Stomach (tissue), 9 donors: ENCODE results near the gene TTLL11. TPM values are rescaled to one million over a fixed set of nuclear protein-coding genes. Genes with fewer than 3 reads are reported as not detected.

Source experiments
- DNase-seq, 2 donors: peaks; one replicate each; pipeline versions ENCODE4 v3.0.0 to v3.0.0-alpha.2; 2013 to 2019
- H3K27ac ChIP-seq, 5 donors: fragments of 200-600 bp in 4 of 5; sonication (generic) in 4 of 5; one replicate each; pipeline ENCODE4 v1.5.1; 2013 to 2019; ENCODE audit warnings: mild to moderate bottlenecking in 1 of 5, moderate library complexity in 1 of 5
- H3K27me3 ChIP-seq, 3 donors: fragments of 200-600 bp; sonication (generic); one replicate each; pipeline ENCODE4 v1.5.1; 2017 to 2019; ENCODE audit warnings: mixed run types in 1 of 3
- H3K36me3 ChIP-seq, 4 donors: fragments of 200-600 bp; sonication (generic); 1 replicate in 3 of 4; 2 replicates in 1 of 4; pipeline ENCODE4 v1.5.1; 2016 to 2019
- H3K4me1 ChIP-seq, 4 donors: fragments of 200-600 bp; sonication (generic); one replicate each; pipeline ENCODE4 v1.5.1; 2016 to 2019
- H3K4me3 ChIP-seq, 4 donors: fragments of 200-600 bp; sonication (generic) in 3 of 4; one replicate each; pipeline ENCODE4 v1.5.1; 2016 to 2019; ENCODE audit warnings: mild to moderate bottlenecking in 1 of 4
- H3K9me3 ChIP-seq, 4 donors: fragments of 200-600 bp; sonication (generic); one replicate each; pipeline ENCODE4 v1.5.1; 2016 to 2019
- CTCF ChIP-seq, 7 experiments: fragments of 450-650 bp in 4 of 7; fragments of 200-600 bp in 3 of 7; sonication (generic) in 3 of 7; IDR thresholded peaks; one replicate each; pipeline ENCODE4 v1.5.1; 2016 to 2019; ENCODE audit warnings: antibody characterized with exemption in 7 of 7, control low read depth in 2 of 7, mild to moderate bottlenecking in 1 of 7
- EP300 ChIP-seq: sonication (generic); formaldehyde crosslinking; IDR thresholded peaks from one replicate; pipeline ENCODE4 v1.6.1; 2017; ENCODE audit warnings: antibody characterized with exemption
- POLR2A ChIP-seq, 4 donors: fragments of 450-650 bp; IDR thresholded peaks; one replicate each; pipeline ENCODE4 v1.6.1; 2016; ENCODE audit warnings: antibody characterized with exemption in 4 of 4, control low read depth in 2 of 4, mild to moderate bottlenecking in 1 of 4, moderate library complexity in 1 of 4
- POLR2AphosphoS5 ChIP-seq, 3 donors: sonication (generic); formaldehyde crosslinking; IDR thresholded peaks; one replicate each; pipeline ENCODE4 v1.6.1; 2016; ENCODE audit warnings: antibody characterized with exemption in 3 of 3
- WGBS, 5 donors: extraction: QIAGEN DNeasy Blood & Tissue Kit in 3 of 5; methylation state at CpG; one replicate each; pipeline versions ENCODE4 v1.1.5 to v1.1.7; 2013 to 2018; 5-methylcytosine and 5-hydroxymethylcytosine counted together
- intact Hi-C: fragments of 100-400 bp; cut with DNase I; formaldehyde crosslinking; loops from one replicate; pipeline ENCODE4 v1.15.1; 2023; ENCODE audit warnings: low total_unique reads
- polyA plus RNA-seq, 3 donors: library from polyadenylated mRNA; stranded (reverse); fragments of 200-250 nt; gene quantifications; one replicate each; pipeline ENCODE4 v1.2.3, GENCODE V29; 2013
- total RNA-seq, 5 donors: library from RNA; depleted of rRNA; stranded (reverse); fragments of >200 nt; gene quantifications; one replicate each; pipeline versions ENCODE4 v1.1.0 to v1.2.3, GENCODE V29; 2014 to 2016
- donor health status: healthy with polysubstance abuse.
- donor health status: Bipolar disorder and iron deficiency.
- donor health status: healthy.

Gene TTLL11
- total and polyA plus RNA-seq, 8 donors: 3.6 to 18.2 (median 9.4) TPM

DNA sequence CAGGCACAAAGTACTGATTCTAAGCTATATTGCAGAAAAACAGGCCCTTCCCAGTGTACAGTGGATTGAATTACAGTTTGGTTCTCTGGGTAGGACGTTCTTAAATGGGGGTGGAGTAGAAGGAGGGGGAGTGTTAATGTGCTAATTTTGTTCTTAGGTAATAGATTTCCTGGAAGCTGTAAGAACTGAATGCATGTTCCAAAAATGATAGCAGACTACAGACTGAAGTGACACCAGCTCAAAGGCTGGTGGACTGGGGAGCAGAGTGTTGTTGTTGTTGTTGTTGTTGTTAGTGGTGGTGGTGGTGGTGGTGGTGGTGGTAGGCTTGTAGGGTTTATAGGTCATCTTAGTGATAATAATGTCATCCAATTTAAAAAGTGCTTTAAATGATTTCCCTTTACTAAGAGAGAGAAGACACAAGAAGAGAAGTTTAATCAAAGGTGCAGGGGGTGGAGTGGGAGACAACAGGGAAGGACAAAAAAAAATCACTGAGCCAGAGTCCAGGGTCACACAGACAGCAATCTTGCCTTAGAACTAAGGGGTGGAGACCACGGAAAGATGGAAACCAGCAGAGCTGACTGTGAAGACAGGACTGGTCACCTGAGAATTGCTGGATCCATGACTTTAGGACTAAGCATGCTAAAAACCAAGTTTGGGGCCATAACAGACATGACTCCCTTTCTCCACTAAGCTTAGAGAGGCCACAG, 27.0 kb downstream of the TTLL11 start:
- no peak for DNase-seq
- no peaks in the 10 kb centered on the region for H3K27me3 ChIP-seq
- H3K36me3 ChIP-seq: no peaks in the 10 kb centered on the region
- no peak overlapping the region for H3K4me3 ChIP-seq
- intact Hi-C loops: no loop called here
- 32 to 43% (median 38%) methylated on average over 2 of the region's 2 CpGs for WGBS, 5 donors
- H3K9me3 ChIP-seq: no peaks in the 10 kb centered on the region
- TF ChIP-seq POLR2A (IDR thresholded peaks at IDR 0.05): no peak
- no peak for TF ChIP-seq POLR2AphosphoS5 (IDR thresholded peaks at IDR 0.05)
- TF ChIP-seq EP300: no peak
- no peak for TF ChIP-seq CTCF (IDR thresholded peaks at IDR 0.05)
- H3K4me1 ChIP-seq: peaks cover 0 to 24% (median 11%) of the 10 kb centered on the region in 4 donors
- no peak overlapping the region for H3K27ac ChIP-seq

DNA sequence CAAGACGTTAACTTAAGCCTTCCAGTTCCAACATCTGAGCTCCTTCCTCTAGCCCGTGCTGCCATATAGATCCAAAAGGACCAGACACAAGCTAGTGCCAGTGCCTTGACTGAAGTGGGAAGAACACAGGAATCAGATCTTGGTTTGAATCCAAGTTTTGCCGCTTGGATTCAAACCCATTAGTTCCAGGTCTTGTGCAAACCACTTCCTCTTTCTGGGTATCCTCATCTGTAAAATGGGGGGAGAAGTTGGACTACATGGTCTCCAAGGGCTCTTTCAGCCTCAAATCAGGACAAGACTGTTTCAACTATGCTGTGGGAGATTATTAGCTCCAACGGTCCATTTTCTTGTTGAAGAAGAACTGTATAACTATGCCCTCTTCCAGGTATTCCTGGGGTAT, 32.6 kb downstream of the TTLL11 start:
- intact Hi-C loops: no loop called here
- TF ChIP-seq EP300 (no peak), POLR2AphosphoS5 (IDR thresholded peaks at IDR 0.05) (no peak), CTCF (IDR thresholded peaks at IDR 0.05) (no peak), POLR2A (IDR thresholded peaks at IDR 0.05) (no peak)
- 88 to 96% (median 89%) methylated on average over 4 of the region's 4 CpGs for WGBS, 5 donors

DNA sequence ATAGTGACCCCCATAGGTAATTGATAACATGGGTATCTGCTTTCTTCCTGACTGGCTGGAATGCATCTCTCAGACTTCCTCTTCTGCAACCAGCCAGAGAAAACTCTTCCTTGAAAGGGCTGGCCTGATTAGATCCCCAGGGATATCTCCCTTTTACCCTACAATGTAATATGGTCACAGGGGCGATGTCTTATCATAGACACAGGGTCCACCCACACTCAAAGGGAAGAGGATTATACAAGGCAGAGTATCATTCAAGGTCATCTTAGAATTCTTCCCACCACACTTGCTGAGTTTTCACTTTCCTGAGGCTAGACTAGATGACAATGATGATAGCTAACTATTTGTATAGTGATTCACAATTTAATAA, 33.2 kb downstream of the TTLL11 start:
- 80 to 97% (median 93%) methylated on average over 1 of the region's 1 CpG for WGBS, 5 donors
- H3K27ac ChIP-seq: no peak overlapping the region
- H3K9me3 ChIP-seq: no peaks in the 10 kb centered on the region
- no peaks in the 10 kb centered on the region for H3K27me3 ChIP-seq
- DNase-seq: no peak
- no peaks in the 10 kb centered on the region for H3K36me3 ChIP-seq
- intact Hi-C loops: no loop called here
- no peak overlapping the region for H3K4me3 ChIP-seq
- H3K4me1 ChIP-seq: peaks cover 0 to 8% (median 3%) of the 10 kb centered on the region in 4 donors
- TF ChIP-seq EP300 (no peak), POLR2AphosphoS5 (IDR thresholded peaks at IDR 0.05) (no peak)

More for the DNA sequence above, 32.6 kb downstream of the TTLL11 start:
- Histone ChIP-seq H3K9me3 (no peaks in the 10 kb centered on the region), H3K4me1 (peaks cover 0 to 11% (median 4%) of the 10 kb centered on the region in 4 donors), H3K4me3 (no peak overlapping the region), H3K36me3 (no peaks in the 10 kb centered on the region), H3K27me3 (no peaks in the 10 kb centered on the region), H3K27ac (no peak overlapping the region)
- DNase-seq: no peak

DNA sequence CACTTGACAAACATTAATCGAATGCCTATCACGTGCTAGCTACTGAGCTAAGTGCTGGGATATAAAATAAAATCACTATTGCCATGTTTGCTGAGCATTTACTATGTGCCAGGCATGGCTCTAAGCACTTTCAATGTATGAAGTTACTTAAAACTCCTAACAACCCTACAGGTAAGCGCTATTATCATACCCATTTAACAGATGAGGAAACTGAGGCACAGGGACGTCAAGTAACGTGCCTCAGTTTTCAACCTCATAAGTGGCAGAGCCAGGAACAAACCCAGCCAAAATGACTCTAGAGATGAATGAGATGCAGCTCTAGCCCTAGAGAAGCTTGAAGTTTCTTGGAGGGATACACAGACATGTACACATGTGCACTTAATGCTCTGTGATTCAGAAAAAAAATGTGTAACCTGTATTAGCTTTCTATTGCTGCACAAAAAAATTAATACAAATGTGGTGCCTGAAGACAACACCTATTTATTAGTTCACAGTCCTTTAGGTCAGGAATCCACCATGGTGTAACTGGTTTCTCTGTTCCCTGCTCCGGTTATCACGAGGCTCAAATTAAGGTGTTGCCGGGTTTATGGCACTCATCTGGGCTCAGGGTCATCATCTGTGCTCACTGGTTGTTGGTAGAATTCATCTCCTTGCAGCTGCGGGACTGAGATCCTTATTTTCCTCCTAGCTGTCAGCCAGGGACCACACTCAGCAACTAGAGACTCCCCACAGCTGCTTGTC, 33.7 kb downstream of the TTLL11 start:
- WGBS, 5 donors: 94 to 97% (median 95%) methylated on average over 9 of the region's 9 CpGs
- no peak for TF ChIP-seq POLR2A (IDR thresholded peaks at IDR 0.05)
- no peak for TF ChIP-seq CTCF (IDR thresholded peaks at IDR 0.05)
- TF ChIP-seq EP300: no peak
- TF ChIP-seq POLR2AphosphoS5 (IDR thresholded peaks at IDR 0.05): no peak
- Histone ChIP-seq H3K4me3 (no peak overlapping the region), H3K36me3 (no peaks in the 10 kb centered on the region), H3K4me1 (peaks cover 0 to 8% (median under 1%) of the 10 kb centered on the region in 4 donors), H3K27me3 (no peaks in the 10 kb centered on the region), H3K27ac (no peak overlapping the region), H3K9me3 (no peaks in the 10 kb centered on the region)
- intact Hi-C loops: no loop called here
- no peak for DNase-seq

- no peaks in the 10 kb centered on the region for H3K27me3 ChIP-seq
- WGBS, 5 donors: 93 to 96% (median 95%) methylated on average over 4 of the region's 4 CpGs
- H3K36me3 ChIP-seq: no peaks in the 10 kb centered on the region
- peak in 1 of 2 donors; percentile 15 for DNase-seq
- no peaks in the 10 kb centered on the region for H3K9me3 ChIP-seq
- H3K4me3 ChIP-seq: no peak overlapping the region
- peaks cover 0 to 8% (median 0%) of the 10 kb centered on the region in 4 donors for H3K4me1 ChIP-seq
- TF ChIP-seq CTCF (IDR thresholded peaks at IDR 0.05) (no peak), EP300 (no peak), POLR2A (IDR thresholded peaks at IDR 0.05) (no peak)
- H3K27ac ChIP-seq: no peak overlapping the region
- intact Hi-C loops: no loop called here
These were observed 34.4 kb downstream of the TTLL11 start for GRCh38 chr9:122058709-122059108.
